Sigmoid colon (tissue), 7 donors: ENCODE measurements around the gene SLC35F2. TPM values are rescaled to one million over a fixed set of nuclear protein-coding genes. Genes with fewer than 3 reads are reported as not detected.

Experiments used
- DNase-seq: peaks from one replicate; pipeline ENCODE4 v3.0.0-alpha.2; 2019
- H3K27ac ChIP-seq, 4 donors: fragments of 200-600 bp; sonication (generic); one replicate each; pipeline ENCODE4 v1.5.1; 2016 to 2019; ENCODE audit warnings: mild to moderate bottlenecking in 1 of 4
- H3K27me3 ChIP-seq, 3 donors: fragments of 200-600 bp; sonication (generic); one replicate each; pipeline ENCODE4 v1.5.1; 2019; ENCODE audit warnings: mild to moderate bottlenecking in 1 of 3
- H3K36me3 ChIP-seq, 4 donors: fragments of 200-600 bp; sonication (generic); one replicate each; pipeline ENCODE4 v1.5.1; 2016 to 2019
- H3K4me1 ChIP-seq, 4 donors: fragments of 200-600 bp; sonication (generic); one replicate each; pipeline ENCODE4 v1.5.1; 2017 to 2019
- H3K4me3 ChIP-seq, 4 donors: fragments of 200-600 bp; sonication (generic); one replicate each; pipeline ENCODE4 v1.5.1; 2017 to 2019; ENCODE audit warnings: mild to moderate bottlenecking in 2 of 4, moderate library complexity in 1 of 4
- H3K9me3 ChIP-seq, 4 donors: fragments of 200-600 bp in 3 of 4; sonication (generic) in 3 of 4; one replicate each; pipeline versions ENCODE4 v1.5.1 to v1.6.1; 2013 to 2019
- CTCF ChIP-seq, 4 experiments: fragments of 450-650 bp in 3 of 4; fragments of 200-600 bp in 1 of 4; IDR thresholded peaks; one replicate each; pipeline ENCODE4 v1.5.1; 2016 to 2019; ENCODE audit warnings: antibody characterized with exemption in 4 of 4, mild to moderate bottlenecking in 3 of 4, moderate library complexity in 2 of 4
- EP300 ChIP-seq, 4 donors: sonication (generic); formaldehyde crosslinking; IDR thresholded peaks; one replicate each; pipeline ENCODE4 v1.6.1; 2017; ENCODE audit warnings: antibody characterized with exemption in 4 of 4
- POLR2A ChIP-seq, 2 donors: fragments of 450-650 bp; IDR thresholded peaks; one replicate each; pipeline ENCODE4 v1.6.1; 2016; ENCODE audit warnings: antibody characterized with exemption in 2 of 2, mild to moderate bottlenecking in 2 of 2, moderate library complexity in 2 of 2
- POLR2AphosphoS5 ChIP-seq, 4 donors: sonication (generic); formaldehyde crosslinking; IDR thresholded peaks; one replicate each; pipeline ENCODE4 v1.6.1; 2017; ENCODE audit warnings: antibody characterized with exemption in 4 of 4
- WGBS, 2 donors: extraction: QIAGEN DNeasy Blood & Tissue Kit; methylation state at CpG; one replicate each; pipeline ENCODE4 v1.1.7; 2013; 5-methylcytosine and 5-hydroxymethylcytosine counted together
- intact Hi-C: fragments of 100-400 bp; cut with DNase I; formaldehyde crosslinking; loops from one replicate; pipeline ENCODE4 v1.15.1; 2023
- polyA plus RNA-seq, 3 donors: library from polyadenylated mRNA; stranded (reverse); fragments of 200-250 nt; gene quantifications; one replicate each; pipeline ENCODE4 v1.2.3, GENCODE V29; 2013
- total RNA-seq, 4 donors: library from RNA; depleted of rRNA; stranded (reverse); fragments of >200 nt; gene quantifications; one replicate each; pipeline ENCODE4 v1.1.0, GENCODE V29; 2016
- donor health status: healthy with polysubstance abuse.
- donor health status: Bipolar disorder and iron deficiency.
- donor health status: healthy.

The SLC35F2 gene
- total and polyA plus RNA-seq, 7 donors: 0.83 to 15.4 (median 4.4) TPM

- H3K4me3 ChIP-seq: no peak overlapping the region
- H3K36me3 ChIP-seq: no peaks in the 10 kb centered on the region
- H3K4me1 ChIP-seq: no peaks in the 10 kb centered on the region
- no peaks in the 10 kb centered on the region for H3K27me3 ChIP-seq
- TF ChIP-seq POLR2A (IDR thresholded peaks at IDR 0.05) (no peak), CTCF (IDR thresholded peaks at IDR 0.05) (no peak)
- no peaks in the 10 kb centered on the region for H3K9me3 ChIP-seq
- intact Hi-C loops: no loop called here
- H3K27ac ChIP-seq: no peak overlapping the region
- no peak for DNase-seq
Observed at GRCh38 chr11:107810875-107811274, 47.7 kb downstream of the SLC35F2 start.

- intact Hi-C loops: no loop called here
- no peak for DNase-seq
- 54 to 71% methylated on average over 4 of the region's 4 CpGs for WGBS, 2 donors
- Histone ChIP-seq H3K4me1 (no peaks in the 10 kb centered on the region), H3K9me3 (no peaks in the 10 kb centered on the region), H3K27ac (no peak overlapping the region), H3K27me3 (no peaks in the 10 kb centered on the region), H3K4me3 (no peak overlapping the region), H3K36me3 (no peaks in the 10 kb centered on the region)
- TF ChIP-seq EP300 (IDR thresholded peaks at IDR 0.05): no peak
Observed at GRCh38 chr11:107808521-107808920, 50.1 kb downstream of the SLC35F2 start.

GRCh38 chr11:107804971-107805370 is 53.6 kb downstream of the SLC35F2 start:
- intact Hi-C loops: no loop called here
- H3K4me1 ChIP-seq: no peaks in the 10 kb centered on the region
- no peaks in the 10 kb centered on the region for H3K9me3 ChIP-seq
- no peak overlapping the region for H3K4me3 ChIP-seq
- no peak overlapping the region for H3K27ac ChIP-seq
- no peaks in the 10 kb centered on the region for H3K36me3 ChIP-seq
- H3K27me3 ChIP-seq: no peaks in the 10 kb centered on the region
- TF ChIP-seq POLR2A (IDR thresholded peaks at IDR 0.05): no peak
- TF ChIP-seq CTCF (IDR thresholded peaks at IDR 0.05): no peak
- TF ChIP-seq EP300 (IDR thresholded peaks at IDR 0.05): no peak
- no peak for TF ChIP-seq POLR2AphosphoS5 (IDR thresholded peaks at IDR 0.05)
- no peak for DNase-seq

- TF ChIP-seq EP300 (IDR thresholded peaks at IDR 0.05) (no peak), POLR2A (IDR thresholded peaks at IDR 0.05) (no peak), POLR2AphosphoS5 (IDR thresholded peaks at IDR 0.05) (no peak), CTCF (IDR thresholded peaks at IDR 0.05) (no peak)
- Histone ChIP-seq H3K9me3 (no peaks in the 10 kb centered on the region), H3K27me3 (no peaks in the 10 kb centered on the region), H3K4me3 (no peak overlapping the region), H3K27ac (no peak overlapping the region), H3K4me1 (no peaks in the 10 kb centered on the region), H3K36me3 (no peaks in the 10 kb centered on the region)
- intact Hi-C loops: no loop called here
- 18 to 76% methylated on average over 1 of the region's 1 CpG for WGBS, 2 donors
- DNase-seq: no peak
Observed at GRCh38 chr11:107804211-107804610, 54.4 kb downstream of the SLC35F2 start.

- no peak overlapping the region for H3K27ac ChIP-seq
- H3K9me3 ChIP-seq: no peaks in the 10 kb centered on the region
- intact Hi-C loops: no loop called here
- H3K4me1 ChIP-seq: no peaks in the 10 kb centered on the region
- no peak for DNase-seq
- no peaks in the 10 kb centered on the region for H3K27me3 ChIP-seq
- 97 to 100% methylated on average over 1 of the region's 1 CpG for WGBS, 2 donors
- no peaks in the 10 kb centered on the region for H3K36me3 ChIP-seq
- no peak overlapping the region for H3K4me3 ChIP-seq
- TF ChIP-seq EP300 (IDR thresholded peaks at IDR 0.05) (no peak), POLR2A (IDR thresholded peaks at IDR 0.05) (no peak), POLR2AphosphoS5 (IDR thresholded peaks at IDR 0.05) (no peak), CTCF (IDR thresholded peaks at IDR 0.05) (no peak)
Observed at GRCh38 chr11:107801641-107802040, 56.9 kb downstream of the SLC35F2 start.
